Stimulated activated CD4-positive, alpha-beta T cell treated with anti-CD3 and anti-CD28 coated beads, Interleukin-4, amount 100 ng/mL, for 24 hours (primary cell): ENCODE data around the gene SAMD10.
A peak's percentile ranks its signal among the peaks of the same experiment; 100 is the strongest.
"Not testable (repeated sequence)": the region's sequence is repeated elsewhere in the genome, so short reads cannot be mapped to it uniquely, and the experiment has no call there.

ENCODE experiments used
- DNase-seq: peaks from one replicate; pipeline ENCODE4 v3.0.0-alpha.2; 2020

The SAMD10 gene

GRCh38 chr20:63968136-63968927 lies 11.1 kb downstream of the SAMD10 start:
- DNase-seq: no peak

- no peak for DNase-seq
Observed at GRCh38 chr20:63967330-63968135, 11.9 kb downstream of the SAMD10 start.

GRCh38 chr20:63966944-63967322 lies 12.5 kb downstream of the SAMD10 start:
- no peak for DNase-seq

- DNase-seq: no peak
Observed at GRCh38 chr20:63966172-63966943, 13.1 kb downstream of the SAMD10 start.

GRCh38 chr20:63964412-63964811 lies 15.0 kb downstream of the SAMD10 start:
- DNase-seq: no peak

GRCh38 chr20:63963784-63964301 lies 15.6 kb downstream of the SAMD10 start:
- DNase-seq: no peak

GRCh38 chr20:63963348-63963741 lies 16.1 kb downstream of the SAMD10 start:
- DNase-seq: no peak

GRCh38 chr20:63962426-63963347 lies 16.8 kb downstream of the SAMD10 start:
- DNase-seq: no peak

GRCh38 chr20:63961664-63962425 lies 17.6 kb downstream of the SAMD10 start:
- DNase-seq: no peak

- not testable (repeated sequence) for DNase-seq
Observed at GRCh38 chr20:63960654-63961621, 18.5 kb downstream of the SAMD10 start.

GRCh38 chr20:63959699-63960075 lies 19.8 kb downstream of the SAMD10 start:
- no peak for DNase-seq

- DNase-seq: no peak
Observed at GRCh38 chr20:63958964-63959698, 20.3 kb downstream of the SAMD10 start.

- no peak for DNase-seq
Observed at GRCh38 chr20:63958471-63958870, 21.0 kb downstream of the SAMD10 start.

GRCh38 chr20:63957690-63958441 lies 21.6 kb downstream of the SAMD10 start:
- DNase-seq: peak; percentile 54

- DNase-seq: peak; percentile 77
Observed at GRCh38 chr20:63957004-63957689, 22.3 kb downstream of the SAMD10 start.

GRCh38 chr20:63956664-63957003 lies 22.8 kb downstream of the SAMD10 start:
- DNase-seq: no peak

GRCh38 chr20:63955827-63956663 lies 23.4 kb downstream of the SAMD10 start, which contains the start of gene UCKL1:
TSS of gene UCKL1 (minus strand) at chr20:63956416. CDS start at chr20:63956372, 44 bp downstream.
- DNase-seq: peak; percentile 89
